ENCODE measurements around the gene RNF144B. TPM values are rescaled to one million over a fixed set of nuclear protein-coding genes. Genes with fewer than 3 reads are reported as not detected.

RNF144B gene
- total and polyA plus RNA-seq, 10 of the 15 experiments (the other 5 are each of a cell fraction or from before 2014, with no cell fraction given) = 0.03 to 0.18 (median 0.14) TPM

DNA sequence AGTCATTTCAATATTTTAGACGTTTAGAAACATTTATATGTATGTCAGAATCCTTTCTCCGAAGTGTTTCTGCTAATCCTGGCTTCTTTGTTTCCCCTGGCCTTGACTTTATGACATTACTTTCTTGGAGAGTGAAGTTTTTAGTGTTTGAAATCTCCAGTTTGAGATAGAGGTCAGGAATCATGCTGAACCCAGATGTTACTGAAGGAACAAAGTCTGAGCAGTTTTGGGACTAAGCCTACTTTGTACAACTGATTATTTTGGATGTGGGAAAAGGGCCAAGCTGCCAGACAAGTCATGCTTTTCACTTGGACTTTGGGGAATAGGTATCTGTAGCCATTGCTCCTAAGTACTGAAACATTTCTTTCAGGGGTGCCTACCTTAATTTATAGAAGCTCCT is 2.3 kb downstream of the RNF144B start:
- Histone ChIP-seq H3K36me3 (ENCODE audit: control insufficient read depth in 2 of 2, insufficient read depth in 2 of 2, low read length in 1 of 2) (no peaks in the 10 kb centered on the region), H3K9ac (ENCODE audit: control insufficient read depth, insufficient read depth, low read length) (no peak overlapping the region), H3K27me3 (replicated peaks in 1 of 2; ENCODE audit: control insufficient read depth in 2 of 2, insufficient read depth in 2 of 2, low read length in 1 of 2) (peaks cover 7 to 12% of the 10 kb centered on the region in 2 experiments; a peak in 3 of 4 replicates), H3K79me2 (ENCODE audit: control insufficient read depth, insufficient read depth, low read length) (no peaks in the 10 kb centered on the region), H4K20me1 (ENCODE audit: control insufficient read depth, insufficient read depth) (no peaks in the 10 kb centered on the region), H3K4me2 (ENCODE audit: control insufficient read depth, insufficient read depth) (no peak overlapping the region), H3K4me3 (no peak overlapping the region), H3K9me3 (replicated peaks; ENCODE audit: control insufficient read depth, insufficient read depth, low read length) (no peaks in the 10 kb centered on the region; the same call in 2 of the 3 replicates), H3K4me1 (ENCODE audit: control insufficient read depth, insufficient read depth, low read length) (no peaks in the 10 kb centered on the region), H3K27ac (ENCODE audit: control insufficient read depth, insufficient read depth) (no peak overlapping the region), H2AFZ (ENCODE audit: control insufficient read depth, low read depth, low read length) (no peak overlapping the region)
- ChIA-PET POLR2A (no interaction called here), CTCF (no interaction called here), SMC1A (ENCODE audit: uncharacterized antibody, unreplicated experiment) (no interaction called here), RAD21 (ENCODE audit: unreplicated experiment) (no interaction called here)
- FAIRE-seq (no peak), ATAC-seq (no peak), DNase-seq (ENCODE audit: low read depth, low spot score) (no peak)
- BruUV-seq (replicated peaks) = no TSS peak
- WGBS (ENCODE audit: insufficient coverage, insufficient replicate concordance, low lambda C conversion rate, missing lambda C conversion rate) = 0% methylated on average over 2 of the region's 2 CpGs
- intact Hi-C loops (cut with micrococcal nuclease; ENCODE audit: unreplicated experiment) = no loop called here
- in situ Hi-C loops (cut with MboI) = no loop called here
- TF ChIP-seq YBX1 (IDR thresholded peaks at IDR 0.05) = no peak
- no peak for TF ChIP-seq BACH1 (IDR thresholded peaks at IDR 0.05; ENCODE audit: borderline replicate concordance)
- TF ChIP-seq FOS (IDR thresholded peaks at IDR 0.05; ENCODE audit: borderline replicate concordance, extremely low read depth, insufficient read length) = no peak
- no peak for TF ChIP-seq TCF12 (IDR thresholded peaks at IDR 0.05; ENCODE audit: low read depth, low read length)
- TF ChIP-seq HDAC2 (IDR thresholded peaks at IDR 0.05) = no peak
- TF ChIP-seq MLLT1 (IDR thresholded peaks at IDR 0.05) = no peak
- no peak for TF ChIP-seq LARP7 (IDR thresholded peaks at IDR 0.05)
- no peak for TF ChIP-seq FOXK2 (IDR thresholded peaks at IDR 0.05)
- no peak for TF ChIP-seq E2F4 (IDR thresholded peaks at IDR 0.05; ENCODE audit: low read depth, low read length)
